HG02763 (cell line): Measurements from ENCODE around the gene NDST1.

Experiments used
- ATAC-seq: cut with Tn5 transposase; IDR thresholded peaks from one replicate; pipeline ENCODE4 v1.9.1; 2021; ENCODE audit warnings: mild to moderate bottlenecking, moderate library complexity; ENCODE audit not compliant: unreplicated experiment

The NDST1 gene

GRCh38 chr5:150601491-150602345 lies 93.8 kb downstream of the NDST1 start:
- ATAC-seq: no peak

- ATAC-seq: no peak
Observed at GRCh38 chr5:150603052-150603451, 95.1 kb downstream of the NDST1 start.

GRCh38 chr5:150603491-150603890 lies 95.6 kb downstream of the NDST1 start:
- ATAC-seq: no peak

- no peak for ATAC-seq
Observed at GRCh38 chr5:150604010-150604409, 96.1 kb downstream of the NDST1 start.

GRCh38 chr5:150604894-150605440 lies 97.0 kb downstream of the NDST1 start:
- no peak for ATAC-seq

GRCh38 chr5:150605546-150605945 lies 97.6 kb downstream of the NDST1 start:
- no peak for ATAC-seq

GRCh38 chr5:150606476-150606875 lies 98.5 kb downstream of the NDST1 start:
- no peak for ATAC-seq

- no peak for ATAC-seq
Observed at GRCh38 chr5:150607105-150607504, 99.2 kb downstream of the NDST1 start.
